Stimulated activated memory B cell treated with anti-CD40 and anti-IgM and Interleukin-4, amounts not matched to agents 10 μg/mL and 1 μg/mL and 100 μg/mL, for 72 hours (primary cell): ENCODE data around the gene CYTH2.

Experiments
- ATAC-seq: fragments of 150-1000 bp; cut with Tn5 transposase; 2 replicates; pipeline ENCODE4 v1.10.0; 2021
- H3K27ac Mint-ChIP-seq: one replicate; pipeline ENCODE4 v1.8.0; 2022; ENCODE audit warnings: mild to moderate bottlenecking, mixed read lengths
- H3K27me3 Mint-ChIP-seq: one replicate; pipeline ENCODE4 v1.8.0; 2022; ENCODE audit warnings: mixed read lengths
- H3K36me3 Mint-ChIP-seq: one replicate; pipeline ENCODE4 v1.8.0; 2022; ENCODE audit warnings: mixed read lengths
- H3K4me1 Mint-ChIP-seq: one replicate; pipeline ENCODE4 v1.8.0; 2022; ENCODE audit warnings: mixed read lengths
- H3K4me3 Mint-ChIP-seq: one replicate; pipeline ENCODE4 v1.8.0; 2022; ENCODE audit warnings: mild to moderate bottlenecking, moderate library complexity, mixed read lengths
- H3K9me3 Mint-ChIP-seq: one replicate; pipeline ENCODE4 v1.8.0; 2022; ENCODE audit warnings: mixed read lengths

CYTH2 gene

DNA sequence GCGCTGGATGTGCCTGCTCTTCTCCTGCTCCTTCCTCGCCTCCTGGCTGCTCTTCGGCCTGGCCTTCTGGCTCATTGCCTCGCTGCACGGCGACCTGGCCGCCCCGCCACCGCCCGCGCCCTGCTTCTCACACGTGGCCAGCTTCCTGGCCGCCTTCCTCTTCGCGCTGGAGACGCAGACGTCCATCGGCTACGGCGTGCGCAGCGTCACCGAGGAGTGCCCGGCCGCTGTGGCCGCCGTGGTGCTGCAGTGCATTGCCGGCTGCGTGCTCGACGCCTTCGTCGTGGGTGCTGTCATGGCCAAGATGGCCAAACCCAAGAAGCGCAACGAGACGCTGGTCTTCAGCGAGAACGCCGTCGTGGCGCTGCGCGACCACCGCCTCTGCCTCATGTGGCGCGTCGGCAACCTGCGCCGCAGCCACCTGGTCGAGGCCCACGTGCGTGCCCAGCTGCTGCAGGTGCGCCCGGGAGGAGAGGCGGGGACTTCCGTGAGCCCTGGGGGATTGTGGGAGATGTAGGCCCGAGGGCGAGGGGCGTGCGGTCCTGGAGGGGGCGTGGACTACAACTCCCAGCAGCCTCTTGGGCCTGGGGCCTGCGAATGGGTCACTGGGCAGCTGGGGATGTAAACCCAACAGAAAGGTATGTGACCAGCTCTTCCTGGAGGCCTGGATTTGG, 7.0 kb upstream of the CYTH2 start:
- ATAC-seq, result peak; percentile 44
- no peaks in the 10 kb centered on the region for H3K27me3 Mint-ChIP-seq
- no peak overlapping the region for H3K4me3 Mint-ChIP-seq
- H3K4me1 Mint-ChIP-seq, result no peaks in the 10 kb centered on the region
- peaks cover 37% of the 10 kb centered on the region for H3K36me3 Mint-ChIP-seq
- no peaks in the 10 kb centered on the region for H3K9me3 Mint-ChIP-seq
- no peak overlapping the region for H3K27ac Mint-ChIP-seq

DNA sequence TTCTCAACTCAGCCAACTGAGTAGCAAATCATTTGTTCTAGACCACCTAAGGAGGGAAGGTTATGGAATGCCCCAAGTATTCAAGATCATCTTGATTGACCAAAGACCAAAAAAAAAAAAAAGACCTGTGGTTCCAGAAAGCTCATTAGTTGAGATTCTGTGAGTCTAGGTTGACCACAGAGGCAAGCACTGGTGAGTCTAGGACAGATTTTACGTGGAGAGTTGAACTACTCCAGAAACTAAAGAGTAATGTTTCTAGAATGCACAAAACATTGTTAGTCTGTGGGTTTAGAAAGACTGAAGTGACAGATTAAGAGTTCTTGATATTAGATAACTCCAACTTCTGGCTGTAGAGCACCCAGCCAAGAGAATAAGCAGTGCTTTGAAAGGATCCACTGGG, 4.0 kb upstream of the CYTH2 start:
- H3K4me3 Mint-ChIP-seq, result no peak overlapping the region
- H3K4me1 Mint-ChIP-seq, result peaks cover 19% of the 10 kb centered on the region
- no peaks in the 10 kb centered on the region for H3K9me3 Mint-ChIP-seq
- H3K36me3 Mint-ChIP-seq, result peaks cover 32% of the 10 kb centered on the region
- ATAC-seq, result no peak
- H3K27me3 Mint-ChIP-seq, result no peaks in the 10 kb centered on the region
- no peak overlapping the region for H3K27ac Mint-ChIP-seq

DNA sequence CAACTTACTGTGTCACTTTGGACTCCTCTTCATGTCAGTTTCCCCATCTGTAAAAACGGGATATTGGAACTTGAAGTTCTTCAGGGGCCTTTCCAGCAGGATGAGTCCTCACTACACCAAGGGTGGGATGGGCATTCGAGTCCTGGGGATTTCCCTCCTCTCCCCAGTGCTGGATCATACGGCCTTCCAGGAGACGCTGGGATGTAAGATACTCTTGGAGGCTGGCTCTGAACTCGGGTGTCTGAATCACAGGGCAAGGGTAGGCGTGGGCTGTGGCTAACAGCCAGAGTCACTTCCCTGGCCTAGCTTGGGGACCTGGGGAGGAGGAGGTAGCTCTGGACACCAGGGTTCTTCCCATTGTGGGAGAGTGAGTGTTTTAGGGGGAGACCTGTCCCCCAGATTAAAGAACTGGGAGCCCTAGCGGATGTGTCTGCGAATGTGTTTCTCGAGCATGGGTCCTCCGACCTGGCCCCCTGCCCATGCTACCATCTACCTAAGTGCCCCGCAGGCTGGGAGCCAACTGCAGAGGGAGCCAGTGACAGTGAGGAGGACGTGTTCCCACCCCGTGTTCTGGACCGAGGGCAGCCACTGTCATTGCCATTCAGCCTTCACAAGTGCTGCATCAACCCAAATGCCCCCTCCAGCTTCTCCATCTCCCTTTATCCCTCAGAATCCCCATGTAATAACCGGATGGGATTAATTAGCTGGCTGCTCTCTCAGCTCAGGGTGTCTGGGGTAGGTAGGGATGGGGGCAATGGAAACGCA, 2.4 kb upstream of the CYTH2 start:
- Mint-ChIP-seq H3K27me3 (no peaks in the 10 kb centered on the region), H3K4me1 (peaks cover 29% of the 10 kb centered on the region), H3K4me3 (no peak overlapping the region), H3K27ac (no peak overlapping the region), H3K36me3 (peaks cover 34% of the 10 kb centered on the region), H3K9me3 (no peaks in the 10 kb centered on the region)
- no peak for ATAC-seq

DNA sequence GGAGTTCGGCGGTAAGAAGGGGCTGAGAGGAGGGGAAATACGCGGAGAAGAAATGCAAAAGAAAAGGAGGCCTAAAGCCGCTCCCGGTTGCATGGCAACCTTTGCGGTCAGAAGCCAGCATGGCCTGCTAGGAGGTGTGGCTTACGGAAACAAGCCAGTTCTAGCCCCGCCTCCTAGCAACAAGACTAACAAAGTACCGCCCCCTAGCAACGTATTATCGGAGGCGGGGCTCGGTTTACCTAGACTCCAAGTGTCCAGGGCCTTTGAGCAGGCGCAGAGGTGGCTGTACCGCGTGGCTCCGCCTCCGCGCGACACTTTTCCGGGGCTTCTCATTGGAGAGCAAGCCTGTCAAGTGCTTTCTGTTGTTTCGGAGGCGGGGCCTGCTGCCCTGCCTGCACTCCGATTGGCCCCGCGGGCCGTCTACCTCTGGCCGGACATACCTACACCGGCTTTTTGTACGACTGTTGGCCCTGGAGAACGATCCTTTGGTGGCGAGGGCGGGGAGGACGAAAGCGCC, 339 bp upstream of the CYTH2 start:
- Mint-ChIP-seq H3K4me1 (peaks cover 29% of the 10 kb centered on the region), H3K27me3 (no peaks in the 10 kb centered on the region), H3K4me3 (peak overlapping the region; percentile 81), H3K27ac (peak overlapping the region; percentile 71), H3K36me3 (peaks cover 43% of the 10 kb centered on the region), H3K9me3 (no peaks in the 10 kb centered on the region)
- ATAC-seq, result peak; percentile 97

DNA sequence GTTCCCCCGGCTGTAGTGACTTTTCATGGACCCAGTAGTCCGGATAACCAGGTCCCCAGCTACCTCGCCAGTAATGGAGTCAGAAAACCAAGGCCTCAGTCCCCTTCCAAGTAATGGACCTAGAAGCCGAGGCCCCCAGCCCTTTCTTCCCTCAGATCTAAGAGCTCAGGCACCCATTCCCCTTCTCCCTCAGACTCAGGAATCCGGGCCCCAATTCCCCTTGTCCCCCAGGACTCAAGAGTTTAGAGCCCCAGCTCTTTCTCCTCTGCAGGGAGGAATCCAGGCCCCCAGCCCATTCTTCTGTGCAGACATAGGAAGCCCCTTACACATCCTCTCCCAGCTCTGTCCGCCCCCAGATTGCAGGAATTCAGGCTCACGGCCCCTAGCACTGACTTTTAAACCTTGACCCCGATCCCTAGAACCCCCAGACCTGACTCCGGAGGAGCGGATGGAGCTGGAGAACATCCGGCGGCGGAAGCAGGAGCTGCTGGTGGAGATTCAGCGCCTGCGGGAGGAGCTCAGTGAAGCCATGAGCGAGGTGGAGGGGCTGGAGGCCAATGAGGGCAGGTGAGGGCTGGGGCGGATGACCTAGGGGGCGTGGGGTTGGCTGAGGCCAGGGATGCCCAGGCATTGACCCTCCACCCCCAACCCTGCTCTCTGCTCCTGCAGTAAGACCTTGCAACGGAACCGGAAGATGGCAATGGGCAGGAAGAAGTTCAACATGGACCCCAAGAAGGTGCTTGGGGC, 938 bp downstream of the CYTH2 start:
- no peak for ATAC-seq
- Mint-ChIP-seq H3K9me3 (no peaks in the 10 kb centered on the region), H3K27ac (peak overlapping the region; percentile 71), H3K4me1 (peaks cover 36% of the 10 kb centered on the region), H3K4me3 (peak overlapping the region; percentile 81), H3K36me3 (peaks cover 49% of the 10 kb centered on the region), H3K27me3 (no peaks in the 10 kb centered on the region)

DNA sequence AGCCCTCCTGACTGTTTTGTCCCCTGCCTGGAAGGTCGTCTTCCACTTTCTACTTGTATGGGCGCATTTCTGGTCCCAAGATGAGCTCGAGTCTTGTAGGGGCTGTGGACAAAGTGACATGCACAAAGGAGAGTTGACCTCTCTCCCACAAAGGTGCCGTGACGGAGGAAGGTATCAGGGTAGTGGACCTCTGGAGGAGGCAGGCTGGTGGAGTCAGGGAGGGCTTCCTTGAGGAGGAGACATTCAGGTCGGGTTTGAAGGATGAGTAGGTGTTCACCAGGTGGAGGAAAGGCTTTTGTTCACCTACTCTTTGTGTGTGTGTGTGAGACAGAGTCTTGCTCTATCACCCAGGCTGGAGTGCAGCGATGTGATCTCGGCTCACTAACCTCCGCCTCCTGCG, 1.7 kb downstream of the CYTH2 start:
- Mint-ChIP-seq H3K4me1 (peaks cover 36% of the 10 kb centered on the region), H3K36me3 (peaks cover 56% of the 10 kb centered on the region), H3K27ac (no peak overlapping the region), H3K4me3 (no peak overlapping the region), H3K27me3 (no peaks in the 10 kb centered on the region), H3K9me3 (no peaks in the 10 kb centered on the region)
- ATAC-seq, result no peak

DNA sequence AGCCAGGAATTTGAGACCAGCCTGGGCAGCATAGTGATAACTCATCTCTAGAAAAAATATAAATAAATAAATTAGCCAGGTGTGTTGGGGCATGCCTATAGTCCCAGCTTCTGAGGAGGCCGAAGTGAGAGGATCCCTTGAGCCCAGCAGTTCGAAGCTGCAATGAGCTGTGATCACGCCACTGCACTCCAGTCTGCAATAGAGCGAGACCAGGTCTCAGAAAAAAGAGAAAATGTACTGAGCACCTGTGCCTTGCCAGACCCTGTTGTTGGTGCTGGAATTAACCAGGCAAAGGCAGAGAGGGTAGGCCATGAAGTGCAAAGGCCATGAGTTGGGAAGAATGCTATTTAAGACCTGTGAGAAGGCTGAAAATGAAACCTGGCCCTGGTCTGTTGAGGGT, 2.7 kb downstream of the CYTH2 start:
- peaks cover 61% of the 10 kb centered on the region for H3K36me3 Mint-ChIP-seq
- H3K9me3 Mint-ChIP-seq, result no peaks in the 10 kb centered on the region
- H3K4me1 Mint-ChIP-seq, result peaks cover 36% of the 10 kb centered on the region
- peak overlapping the region; percentile 40 for H3K27ac Mint-ChIP-seq
- no peak overlapping the region for H3K4me3 Mint-ChIP-seq
- ATAC-seq, result no peak
- H3K27me3 Mint-ChIP-seq, result no peaks in the 10 kb centered on the region

DNA sequence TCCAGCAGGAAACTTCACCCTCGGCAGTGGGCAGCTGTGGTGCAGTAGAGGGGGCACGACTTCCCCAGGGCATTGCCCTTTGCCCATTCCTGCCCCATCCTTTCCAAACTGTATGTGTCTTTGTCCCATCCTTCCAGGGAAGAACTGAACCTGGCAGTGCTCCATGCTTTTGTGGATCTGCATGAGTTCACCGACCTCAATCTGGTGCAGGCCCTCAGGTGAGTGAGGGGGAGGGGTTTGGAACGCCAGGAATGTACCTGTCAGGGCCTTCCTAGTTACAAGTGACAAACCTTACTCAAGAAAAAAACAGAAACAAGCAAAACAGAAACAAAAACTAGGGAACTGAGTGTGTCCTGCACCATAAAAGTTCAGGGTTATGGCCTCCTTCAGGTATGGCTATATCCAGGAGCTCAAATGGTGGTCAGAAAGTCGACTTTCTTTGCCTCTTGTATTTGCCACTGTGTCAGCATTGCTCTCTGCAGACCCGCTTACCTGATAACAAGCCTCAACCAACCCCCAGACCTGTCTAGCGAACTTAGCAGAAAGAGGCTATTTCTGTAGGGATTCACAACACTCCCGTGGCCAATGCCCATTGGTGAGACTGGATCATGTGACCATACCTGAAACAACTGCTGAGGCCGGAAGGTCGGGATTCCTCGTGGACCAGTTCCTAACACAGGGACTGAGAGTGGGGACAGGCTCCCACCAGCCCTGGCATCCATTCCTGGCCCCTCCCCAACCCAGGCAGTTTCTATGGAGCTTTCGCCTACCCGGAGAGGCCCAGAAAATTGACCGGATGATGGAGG, 4.2 kb downstream of the CYTH2 start:
- Mint-ChIP-seq H3K36me3 (peaks cover 68% of the 10 kb centered on the region), H3K9me3 (no peaks in the 10 kb centered on the region), H3K27ac (no peak overlapping the region), H3K27me3 (no peaks in the 10 kb centered on the region), H3K4me1 (peaks cover 28% of the 10 kb centered on the region), H3K4me3 (no peak overlapping the region)
- ATAC-seq, result no peak

DNA sequence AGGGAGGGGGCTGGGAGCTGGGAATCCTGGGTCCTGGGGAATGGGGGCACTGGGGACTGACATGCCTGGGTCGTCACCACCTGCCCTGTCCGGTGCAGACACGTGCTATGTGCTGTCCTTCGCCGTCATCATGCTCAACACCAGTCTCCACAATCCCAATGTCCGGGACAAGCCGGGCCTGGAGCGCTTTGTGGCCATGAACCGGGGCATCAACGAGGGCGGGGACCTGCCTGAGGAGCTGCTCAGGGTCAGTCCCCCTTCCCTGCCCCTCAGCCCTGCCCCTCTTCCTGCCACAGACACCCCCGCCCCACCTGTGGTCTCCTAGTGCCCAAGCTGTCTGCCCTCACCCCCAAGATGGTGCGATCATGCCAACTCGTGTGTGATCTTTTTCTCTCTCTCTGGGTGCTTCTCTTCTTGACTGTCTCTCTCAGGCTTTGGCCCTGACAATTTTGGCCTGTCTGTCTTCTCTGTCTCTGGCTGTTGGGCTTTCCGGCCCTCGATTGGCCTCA, 5.0 kb downstream of the CYTH2 start:
- H3K27ac Mint-ChIP-seq, result no peak overlapping the region
- peaks cover 71% of the 10 kb centered on the region for H3K36me3 Mint-ChIP-seq
- ATAC-seq, result no peak
- no peaks in the 10 kb centered on the region for H3K9me3 Mint-ChIP-seq
- H3K27me3 Mint-ChIP-seq, result no peaks in the 10 kb centered on the region
- H3K4me3 Mint-ChIP-seq, result no peak overlapping the region
- H3K4me1 Mint-ChIP-seq, result peaks cover 23% of the 10 kb centered on the region

DNA sequence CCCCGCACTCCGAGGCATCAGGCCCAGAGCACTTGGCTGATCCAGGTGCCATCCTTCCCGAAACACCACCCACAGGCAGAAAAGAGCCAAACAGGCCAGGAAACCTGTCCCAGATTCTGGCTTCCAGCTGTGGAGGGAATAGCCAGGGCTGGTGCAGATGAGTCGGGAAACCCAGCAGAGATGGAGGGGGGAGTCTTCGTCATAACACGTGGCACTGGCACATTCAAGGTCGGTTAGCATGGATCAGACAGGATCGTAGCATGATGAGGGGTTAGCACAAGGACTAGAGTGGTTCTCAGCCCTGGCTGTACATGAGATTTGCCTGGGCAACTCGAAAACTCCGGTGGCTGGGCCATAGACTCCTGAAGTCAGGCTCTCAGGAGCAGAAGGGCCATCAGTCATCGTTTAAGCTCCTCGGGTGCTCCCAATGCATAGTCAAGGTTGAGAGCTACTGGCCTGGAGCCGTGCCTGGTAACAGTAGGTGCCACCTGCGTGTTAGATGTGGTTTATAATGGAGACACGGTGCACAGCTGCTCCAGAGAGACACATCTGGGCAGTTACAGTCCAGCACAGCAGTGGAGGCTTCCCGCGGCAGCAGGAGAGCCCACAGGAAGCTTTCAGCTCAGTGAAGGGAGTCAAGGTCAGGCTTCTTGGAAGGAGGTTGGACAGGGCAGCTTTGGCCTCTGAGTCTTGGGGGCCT, 6.3 kb downstream of the CYTH2 start:
- Mint-ChIP-seq H3K9me3 (no peaks in the 10 kb centered on the region), H3K27me3 (no peaks in the 10 kb centered on the region), H3K27ac (no peak overlapping the region), H3K4me3 (no peak overlapping the region), H3K4me1 (peaks cover 25% of the 10 kb centered on the region), H3K36me3 (peaks cover 71% of the 10 kb centered on the region)
- ATAC-seq, result no peak

DNA sequence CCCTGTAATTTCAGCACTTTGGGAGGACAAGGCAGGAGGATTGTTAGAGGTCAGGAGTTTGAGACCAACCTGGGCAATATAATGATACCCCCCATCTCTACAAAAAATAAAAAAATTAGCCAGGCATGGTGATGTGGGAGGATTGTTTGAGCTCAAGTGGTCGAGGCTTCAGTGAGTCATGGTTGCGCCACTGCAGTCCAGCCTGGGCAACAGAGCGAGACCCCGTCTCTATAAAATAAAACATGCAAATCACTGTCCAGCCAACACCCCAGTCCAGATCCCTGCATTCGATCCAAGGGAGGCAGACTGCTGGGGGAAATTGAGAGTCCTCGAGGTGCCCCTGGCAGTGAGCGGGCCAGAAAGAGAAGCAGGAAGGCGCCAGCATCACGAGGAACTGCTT, 7.0 kb downstream of the CYTH2 start:
- Mint-ChIP-seq H3K36me3 (peaks cover 65% of the 10 kb centered on the region), H3K4me3 (no peak overlapping the region), H3K4me1 (peaks cover 25% of the 10 kb centered on the region), H3K9me3 (no peaks in the 10 kb centered on the region), H3K27ac (no peak overlapping the region), H3K27me3 (no peaks in the 10 kb centered on the region)
- no peak for ATAC-seq

DNA sequence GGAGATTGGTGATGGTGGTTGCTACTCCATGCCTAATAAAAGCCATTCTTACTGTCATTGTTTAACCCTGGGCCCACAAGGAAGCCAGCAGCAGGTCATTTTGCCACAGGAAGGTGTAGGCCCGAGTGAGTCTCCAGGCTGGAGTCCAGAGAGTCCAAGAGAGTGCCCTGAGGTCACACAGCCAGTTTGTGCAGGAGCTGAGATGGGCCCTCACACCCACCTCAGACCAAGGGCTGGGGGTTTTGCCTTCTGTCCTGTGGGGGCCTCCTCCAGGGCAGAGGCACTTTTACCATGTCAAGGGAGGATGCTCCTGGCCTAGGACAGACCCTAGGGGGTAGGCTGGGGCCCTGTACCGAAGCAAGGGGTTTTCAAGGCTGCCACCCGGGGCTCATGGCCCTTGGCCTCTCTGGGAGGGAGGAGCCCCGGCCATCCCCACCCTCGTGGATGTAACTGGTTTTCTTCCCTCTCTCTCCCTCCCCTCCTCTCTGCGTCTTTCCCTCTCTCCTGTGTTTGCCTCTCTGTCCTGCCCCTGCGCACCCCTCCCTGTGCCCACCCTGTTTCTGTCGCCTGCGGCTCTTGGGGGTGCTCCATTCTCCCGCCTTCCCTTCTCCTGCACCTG, 8.0 kb downstream of the CYTH2 start:
- H3K9me3 Mint-ChIP-seq, result no peaks in the 10 kb centered on the region
- H3K4me1 Mint-ChIP-seq, result peaks cover 28% of the 10 kb centered on the region
- H3K4me3 Mint-ChIP-seq, result no peak overlapping the region
- peaks cover 55% of the 10 kb centered on the region for H3K36me3 Mint-ChIP-seq
- no peaks in the 10 kb centered on the region for H3K27me3 Mint-ChIP-seq
- ATAC-seq, result no peak
- H3K27ac Mint-ChIP-seq, result no peak overlapping the region

DNA sequence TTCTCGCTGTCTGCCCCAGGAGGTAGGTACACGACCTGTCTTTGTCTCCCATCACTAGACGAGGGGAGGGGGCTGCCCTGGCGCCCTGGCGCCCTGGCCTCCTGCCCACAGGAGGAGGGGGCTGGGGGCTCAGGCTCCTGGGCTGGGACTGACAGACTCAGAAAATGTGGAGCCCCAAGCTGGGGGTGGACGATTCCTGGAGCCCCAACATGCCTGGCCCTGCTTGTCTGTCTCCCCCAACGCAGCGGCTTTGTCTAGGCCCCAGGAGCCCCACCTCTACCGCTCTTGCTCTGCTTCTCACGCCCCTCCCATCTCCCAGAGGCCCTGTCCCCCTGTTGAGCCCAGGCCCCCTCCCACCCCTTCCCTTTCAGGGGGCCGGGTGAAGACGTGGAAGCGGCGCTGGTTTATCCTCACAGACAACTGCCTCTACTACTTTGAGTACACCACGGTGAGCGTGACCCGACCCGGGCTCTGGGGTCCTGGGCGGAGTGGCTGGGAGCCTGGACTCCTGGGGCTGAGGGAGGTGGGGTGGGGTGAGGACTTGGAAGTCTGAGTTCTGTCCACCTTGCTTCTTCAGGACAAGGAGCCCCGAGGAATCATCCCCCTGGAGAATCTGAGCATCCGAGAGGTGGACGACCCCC, 8.6 kb downstream of the CYTH2 start:
- Mint-ChIP-seq H3K9me3 (no peaks in the 10 kb centered on the region), H3K36me3 (peaks cover 49% of the 10 kb centered on the region), H3K27ac (no peak overlapping the region), H3K4me3 (no peak overlapping the region), H3K27me3 (no peaks in the 10 kb centered on the region), H3K4me1 (peaks cover 28% of the 10 kb centered on the region)
- ATAC-seq, result no peak
